ENCODE data around the gene GPBP1L1.
A peak's percentile ranks its signal among the peaks of the same experiment; 100 is the strongest.
"Not testable (repeated sequence)": the region's sequence is repeated elsewhere in the genome, so short reads cannot be mapped to it uniquely, and the experiment has no call there.

The GPBP1L1 gene

GRCh38 chr1:45682942-45683341 lies 3.4 kb downstream of the GPBP1L1 start:
- FAIRE-seq = no peak
- no peak for DNase-seq (ENCODE audit: insufficient read length, low spot score)

DNA sequence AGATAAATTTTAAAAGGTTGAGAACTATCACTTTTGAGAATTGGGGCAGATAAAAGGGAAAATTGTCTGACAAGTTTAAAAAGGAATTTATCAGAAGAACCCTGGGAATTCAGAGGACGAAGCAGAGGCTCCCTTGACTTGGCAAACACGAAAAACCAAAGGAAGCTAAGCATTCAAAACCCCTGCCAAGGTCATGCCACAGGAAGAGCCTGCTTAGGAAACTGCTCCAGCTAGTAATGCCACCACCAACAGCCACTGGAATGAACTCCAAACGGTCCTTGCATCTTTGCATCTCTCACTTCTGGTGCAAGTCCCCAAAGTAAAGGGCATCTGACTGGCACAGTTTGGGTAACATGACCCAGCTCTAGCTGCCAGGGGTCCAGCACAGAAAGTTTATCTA lies 7.2 kb downstream of the GPBP1L1 start:
- no peak for FAIRE-seq
- no peak for DNase-seq (ENCODE audit: insufficient read length, low spot score)

DNA sequence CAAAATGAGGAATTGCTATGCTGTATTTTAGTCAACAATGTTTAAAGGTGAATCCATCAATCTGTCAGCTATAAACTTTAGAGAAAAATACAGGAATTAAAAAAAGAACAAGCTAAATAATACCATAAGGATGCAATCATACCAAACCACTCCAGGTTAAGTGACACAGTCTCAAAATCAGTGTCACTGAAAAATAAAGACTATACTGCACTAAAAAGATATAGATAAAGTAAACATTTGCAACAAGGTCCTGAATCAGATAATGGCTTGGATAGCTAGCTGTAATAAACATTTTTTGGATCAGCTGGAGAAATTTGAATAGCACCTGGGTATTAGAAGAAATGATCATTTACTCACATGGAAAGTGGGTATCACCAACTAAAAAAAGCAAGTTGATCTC lies 7.8 kb downstream of the GPBP1L1 start:
- DNase-seq (ENCODE audit: insufficient read length, low spot score) = no peak
- FAIRE-seq = no peak

DNA sequence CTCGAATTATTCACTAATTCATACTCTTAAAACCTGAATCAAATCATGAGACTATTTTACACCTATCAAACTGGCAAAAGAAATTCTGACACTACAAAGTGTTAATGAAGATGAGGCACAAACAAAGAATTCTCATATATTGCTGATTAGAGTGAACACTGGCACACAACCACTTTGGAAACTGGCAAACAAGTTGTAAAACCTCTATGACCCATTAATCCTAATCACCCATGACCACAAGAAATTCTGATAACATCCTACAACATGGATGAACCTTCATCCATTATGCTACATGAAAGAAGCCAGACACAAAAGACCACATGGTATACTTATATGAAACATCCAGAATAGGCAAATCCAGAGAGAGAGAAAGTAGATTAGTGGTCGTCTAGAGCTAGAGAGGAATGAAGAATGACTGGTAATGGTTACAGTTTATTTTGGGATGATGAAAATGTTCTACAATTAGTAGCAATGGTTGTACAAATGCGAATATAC lies 8.5 kb downstream of the GPBP1L1 start:
- peak; percentile 77 for FAIRE-seq
- no peak for DNase-seq (ENCODE audit: insufficient read length, low spot score)

- not testable (repeated sequence) for DNase-seq (ENCODE audit: insufficient read length, low spot score); FAIRE-seq
Observed at GRCh38 chr1:45676553-45676952, 9.8 kb downstream of the GPBP1L1 start.

DNA sequence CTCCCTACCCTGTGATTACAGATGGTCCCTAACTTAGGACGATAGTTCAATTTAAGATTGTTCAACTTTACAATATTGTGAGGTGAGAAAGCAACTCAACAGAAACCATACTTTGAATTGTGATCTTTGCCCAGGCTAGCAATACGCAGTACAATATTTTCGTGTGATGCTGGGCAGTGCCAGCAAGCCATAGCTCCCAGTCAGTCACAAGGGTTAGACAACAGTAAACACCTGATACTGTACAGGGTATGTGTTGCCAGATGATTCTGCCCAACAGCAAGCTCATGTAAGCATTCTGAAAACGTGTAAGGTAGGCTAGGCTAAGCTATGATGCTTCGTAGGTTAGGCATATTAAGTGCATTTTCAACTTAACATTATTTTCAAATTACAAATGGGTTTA lies 11.9 kb downstream of the GPBP1L1 start:
- FAIRE-seq (no peak), DNase-seq (ENCODE audit: insufficient read length, low spot score) (no peak)

DNA sequence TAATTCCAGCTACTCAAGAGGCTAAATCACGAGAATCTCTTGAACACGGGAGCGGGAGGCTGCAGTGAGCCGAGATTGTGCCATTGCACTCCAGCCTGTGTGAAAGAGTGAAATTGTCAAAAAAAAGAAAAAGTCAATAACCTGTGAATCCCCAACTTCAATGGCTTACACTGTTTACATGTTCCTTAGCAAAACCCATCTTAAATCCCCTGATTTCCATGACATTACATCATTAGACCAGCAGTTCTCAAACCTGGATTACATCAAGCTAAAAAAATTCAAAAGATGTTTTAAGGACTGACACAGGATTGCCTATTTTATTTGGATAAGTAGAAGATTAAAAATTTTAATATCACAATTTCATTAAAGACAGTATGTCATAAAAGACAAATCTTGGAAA lies 12.4 kb downstream of the GPBP1L1 start:
- DNase-seq (ENCODE audit: insufficient read length, low spot score) (no peak), FAIRE-seq (no peak)

GRCh38 chr1:45669859-45670655 lies 16.3 kb downstream of the GPBP1L1 start:
- FAIRE-seq (no peak), DNase-seq (ENCODE audit: insufficient read length, low spot score) (no peak)

GRCh38 chr1:45669379-45669778 lies 17.0 kb downstream of the GPBP1L1 start:
- DNase-seq (ENCODE audit: insufficient read length, low spot score) (no peak), FAIRE-seq (no peak)

- DNase-seq (ENCODE audit: insufficient read length, low spot score) (no peak), FAIRE-seq (no peak)
Observed at GRCh38 chr1:45668526-45668925, 17.8 kb downstream of the GPBP1L1 start.

DNA sequence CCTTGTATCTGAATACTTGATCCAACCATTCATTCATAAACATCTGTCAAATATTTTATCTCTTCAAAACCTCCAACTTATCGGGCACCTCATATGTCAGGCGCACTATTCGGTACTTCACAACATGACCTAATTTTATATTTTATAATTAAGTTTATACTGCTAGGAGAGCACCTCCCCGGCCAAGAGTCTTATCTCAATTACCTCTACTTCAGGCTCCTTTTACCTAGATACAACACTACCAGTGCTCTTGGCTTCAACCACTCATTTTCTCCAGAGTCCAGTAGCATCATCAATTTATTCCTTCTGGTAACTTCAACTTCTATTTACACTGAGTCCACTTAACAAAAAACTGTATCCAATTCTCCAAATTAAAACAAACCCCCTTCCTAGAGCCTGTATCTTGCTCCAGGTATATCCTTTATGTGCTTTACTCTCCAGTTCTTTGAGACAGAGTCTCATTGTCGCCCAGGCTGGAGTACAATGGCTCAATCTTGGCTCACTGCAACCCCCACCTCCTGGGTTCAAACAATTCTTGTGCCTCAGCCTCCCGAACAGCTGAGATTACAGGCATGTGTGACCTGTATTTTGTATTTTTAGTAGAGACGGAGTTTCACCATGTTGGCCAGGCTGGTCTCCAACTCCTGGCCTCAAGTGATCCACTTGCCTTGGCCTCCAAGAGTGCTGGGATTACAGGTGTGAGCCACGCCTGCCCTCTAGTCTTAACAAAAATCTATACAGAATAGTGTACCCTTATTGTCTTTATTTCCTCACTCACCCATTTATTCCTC lies 18.8 kb downstream of the GPBP1L1 start:
- FAIRE-seq (no peak), DNase-seq (ENCODE audit: insufficient read length, low spot score) (no peak)

GRCh38 chr1:45666836-45667235 lies 19.5 kb downstream of the GPBP1L1 start:
- FAIRE-seq = no peak
- DNase-seq (ENCODE audit: insufficient read length, low spot score) = no peak

DNA sequence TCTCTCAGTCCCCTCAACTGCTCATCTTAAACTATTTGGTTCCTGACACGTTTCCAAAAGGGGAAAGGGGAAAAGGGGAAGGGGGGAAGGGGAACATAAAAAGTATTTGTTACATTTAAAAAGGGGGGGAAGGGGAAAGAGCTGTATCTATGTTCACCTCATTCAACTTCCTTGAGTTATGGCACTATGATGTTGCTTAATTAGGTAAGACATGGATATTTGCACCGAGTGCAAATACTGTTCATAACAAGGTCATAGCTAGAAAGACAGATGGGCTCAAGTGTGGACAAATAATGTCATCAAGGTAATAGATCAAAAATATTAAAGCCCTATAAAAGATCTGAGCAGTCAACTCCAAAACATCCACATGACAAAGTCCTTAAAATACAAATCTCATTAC lies 26.0 kb downstream of the GPBP1L1 start:
- DNase-seq (ENCODE audit: insufficient read length, low spot score) (no peak), FAIRE-seq (no peak)

DNA sequence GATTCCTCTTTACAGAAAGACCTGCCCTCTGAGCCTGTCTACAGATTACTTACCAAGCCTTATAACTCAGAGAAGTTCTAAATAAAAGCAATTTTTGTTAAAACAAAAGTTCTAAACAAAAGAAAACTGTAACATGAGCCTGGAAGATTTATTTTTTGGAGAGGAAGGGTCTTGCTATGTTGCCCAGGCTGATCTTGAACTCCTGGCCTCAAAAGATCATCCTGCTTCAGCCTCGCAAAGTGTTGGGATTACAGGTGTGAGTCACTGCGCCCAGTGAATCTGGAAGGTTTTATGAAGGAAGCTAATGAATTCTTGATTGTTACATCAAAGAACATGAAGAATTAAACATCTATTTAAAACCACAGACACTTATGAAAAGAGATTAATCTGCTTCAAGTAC lies 27.1 kb downstream of the GPBP1L1 start:
- no peak for DNase-seq (ENCODE audit: insufficient read length, low spot score)

GRCh38 chr1:45658171-45658570 lies 28.2 kb downstream of the GPBP1L1 start:
- DNase-seq (ENCODE audit: insufficient read length, low spot score) (no peak), FAIRE-seq (no peak)

More for the DNA sequence above, 27.1 kb downstream of the GPBP1L1 start:
- no peak for FAIRE-seq

- no peak for FAIRE-seq
- no peak for DNase-seq (ENCODE audit: insufficient read length, low spot score)
Observed at GRCh38 chr1:45656573-45657226, 29.6 kb downstream of the GPBP1L1 start.

DNA sequence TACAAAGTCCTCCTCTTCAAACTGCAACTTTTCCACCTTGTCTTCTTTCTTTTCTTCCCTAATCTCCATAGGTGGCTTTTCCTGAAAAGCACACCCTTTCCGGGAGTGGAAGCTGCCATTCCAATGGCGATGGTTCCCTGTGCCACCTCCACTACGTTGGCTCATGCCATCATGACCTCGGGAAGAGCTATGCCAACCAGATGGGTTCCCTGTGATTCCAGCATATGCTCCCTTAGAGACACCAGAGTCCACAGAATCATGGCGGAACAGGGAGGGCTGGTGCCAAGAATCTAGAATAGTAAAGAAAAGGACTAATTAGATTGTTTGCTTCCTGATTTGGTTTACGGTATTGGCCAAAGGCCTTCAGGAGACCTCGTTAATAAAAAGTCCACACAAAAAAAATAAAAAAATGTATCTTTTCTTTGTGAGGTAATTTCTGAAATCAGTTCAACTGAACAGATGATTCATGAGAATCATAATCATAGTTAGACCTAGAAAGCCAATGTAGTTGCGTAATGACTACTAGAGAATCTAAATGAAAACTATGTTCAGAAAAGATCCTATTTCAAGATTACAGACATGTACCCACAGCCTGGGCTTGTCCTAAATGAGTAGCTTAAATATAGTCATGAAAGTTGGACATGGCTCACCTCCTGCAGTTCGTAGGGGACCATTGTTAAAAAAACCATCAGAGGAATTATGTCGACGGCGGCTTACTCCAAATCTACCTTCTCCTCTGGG lies 31.6 kb downstream of the GPBP1L1 start:
- DNase-seq (ENCODE audit: insufficient read length, low spot score) = no peak

GRCh38 chr1:45647248-45648021 lies 38.9 kb downstream of the GPBP1L1 start:
- DNase-seq (ENCODE audit: insufficient read length, low spot score) (no peak), FAIRE-seq (no peak)

More for the DNA sequence above, 31.6 kb downstream of the GPBP1L1 start:
- FAIRE-seq = no peak

DNA sequence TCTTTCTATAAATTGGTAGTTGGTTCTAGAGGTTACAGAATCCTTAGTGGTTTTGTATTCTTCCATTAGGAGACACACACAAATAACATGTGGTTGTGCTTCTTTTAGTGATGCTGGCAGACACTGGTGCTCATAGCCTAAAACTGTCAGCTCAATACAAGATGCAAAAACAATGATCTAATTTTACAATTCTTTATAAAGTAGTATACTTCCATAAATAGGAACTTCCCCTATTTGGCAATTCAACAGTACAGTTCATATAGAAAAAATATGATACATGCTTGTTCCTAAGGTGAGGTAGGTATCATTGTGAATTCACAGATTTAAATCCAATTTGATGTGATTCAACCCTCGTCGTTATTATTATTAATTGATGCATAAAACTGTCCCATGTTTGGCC lies 41.7 kb downstream of the GPBP1L1 start:
- DNase-seq (ENCODE audit: insufficient read length, low spot score) (no peak), FAIRE-seq (no peak)

- DNase-seq (ENCODE audit: insufficient read length, low spot score) (no peak), FAIRE-seq (no peak)
Observed at GRCh38 chr1:45643978-45644377, 42.4 kb downstream of the GPBP1L1 start.

All from GM19239 (cell line).